ENCODE measurements around the gene SHANK1.

The SHANK1 gene

DNA sequence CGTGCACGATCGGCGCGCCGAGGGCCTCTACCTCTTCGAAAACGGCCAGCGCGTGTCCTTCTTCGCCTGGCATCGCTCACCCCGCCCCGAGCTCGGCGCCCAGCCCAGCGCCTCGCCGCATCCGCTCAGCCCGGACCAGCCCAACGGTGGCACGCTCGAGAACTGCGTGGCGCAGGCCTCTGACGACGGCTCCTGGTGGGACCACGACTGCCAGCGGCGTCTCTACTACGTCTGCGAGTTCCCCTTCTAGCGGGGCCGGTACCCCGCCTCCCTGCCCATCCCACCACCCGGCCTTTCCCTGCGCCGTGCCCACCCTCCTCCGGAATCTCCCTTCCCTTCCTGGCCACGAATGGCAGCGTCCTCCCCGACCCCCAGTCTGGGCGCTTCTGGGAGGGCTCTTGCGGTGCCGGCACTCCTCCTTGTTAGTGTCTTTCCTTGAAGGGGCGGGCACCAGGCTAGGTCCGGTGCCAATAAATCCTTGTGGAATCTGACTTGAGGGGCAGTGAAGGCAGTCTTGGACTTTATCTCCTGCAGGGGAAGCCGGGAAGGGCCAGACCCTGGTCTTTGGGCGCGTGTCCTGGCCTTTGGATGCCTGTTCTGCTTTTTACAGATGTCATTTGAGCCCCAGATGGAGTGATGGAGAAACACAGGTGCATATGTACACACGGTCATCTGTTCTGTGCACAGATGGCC, 5.8 kb upstream of the SHANK1 start:
- H3K79me2 ChIP-seq (ENCODE audit: insufficient read depth, low read length) = peaks cover 17% of the 10 kb centered on the region; the same call in 1 of the 2 replicates
- no peaks in the 10 kb centered on the region for H3F3A ChIP-seq (ENCODE audit: low read depth)
- H4K20me1 ChIP-seq (ENCODE audit: insufficient read depth, low read length, poor library complexity, severe bottlenecking) = no peaks in the 10 kb centered on the region
- H3K9me2 ChIP-seq (replicated peaks; ENCODE audit: low read depth, low read length) = no peaks in the 10 kb centered on the region
- H3K9me3 ChIP-seq (ENCODE audit: insufficient read depth, low read depth, low read length) = no peaks in the 10 kb centered on the region
- H3K4me3 ChIP-seq (ENCODE audit: low read length, poor library complexity, severe bottlenecking) = peak overlapping the region; percentile 74
- H3K9ac ChIP-seq (ENCODE audit: low read depth, low read length, poor library complexity, severe bottlenecking) = peak overlapping the region; percentile 80
- no peaks in the 10 kb centered on the region for H3K4me1 ChIP-seq (ENCODE audit: insufficient read depth, low read length, poor library complexity, severe bottlenecking)
- peak overlapping the region; percentile 69 for H2AFZ ChIP-seq (ENCODE audit: low read length)
- TF ChIP-seq, protein P1, sequence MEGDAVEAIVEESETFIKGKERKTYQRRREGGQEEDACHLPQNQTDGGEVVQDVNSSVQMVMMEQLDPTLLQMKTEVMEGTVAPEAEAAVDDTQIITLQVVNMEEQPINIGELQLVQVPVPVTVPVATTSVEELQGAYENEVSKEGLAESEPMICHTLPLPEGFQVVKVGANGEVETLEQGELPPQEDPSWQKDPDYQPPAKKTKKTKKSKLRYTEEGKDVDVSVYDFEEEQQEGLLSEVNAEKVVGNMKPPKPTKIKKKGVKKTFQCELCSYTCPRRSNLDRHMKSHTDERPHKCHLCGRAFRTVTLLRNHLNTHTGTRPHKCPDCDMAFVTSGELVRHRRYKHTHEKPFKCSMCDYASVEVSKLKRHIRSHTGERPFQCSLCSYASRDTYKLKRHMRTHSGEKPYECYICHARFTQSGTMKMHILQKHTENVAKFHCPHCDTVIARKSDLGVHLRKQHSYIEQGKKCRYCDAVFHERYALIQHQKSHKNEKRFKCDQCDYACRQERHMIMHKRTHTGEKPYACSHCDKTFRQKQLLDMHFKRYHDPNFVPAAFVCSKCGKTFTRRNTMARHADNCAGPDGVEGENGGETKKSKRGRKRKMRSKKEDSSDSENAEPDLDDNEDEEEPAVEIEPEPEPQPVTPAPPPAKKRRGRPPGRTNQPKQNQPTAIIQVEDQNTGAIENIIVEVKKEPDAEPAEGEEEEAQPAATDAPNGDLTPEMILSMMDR (conservative IDR thresholded peaks at IDR 0.05; ENCODE audit: low read length) = no peak
- TF ChIP-seq EZH2phosphoT487 (IDR thresholded peaks at IDR 0.05; ENCODE audit: borderline replicate concordance) = no peak
- H3K27me3 ChIP-seq (ENCODE audit: insufficient read depth, low read length, poor library complexity, severe bottlenecking) = no peaks in the 10 kb centered on the region
- no peaks in the 10 kb centered on the region for H3K36me3 ChIP-seq (ENCODE audit: insufficient read depth, low read length)
- H3K4me2 ChIP-seq (ENCODE audit: low read depth, low read length, poor library complexity, severe bottlenecking) = peak overlapping the region; percentile 75

GRCh38 chr19:50724522-50725217, 5.1 kb upstream of the SHANK1 start:
- Histone ChIP-seq H2AFZ (ENCODE audit: low read length) (peak overlapping the region; percentile 69), H3K4me2 (ENCODE audit: low read depth, low read length, poor library complexity, severe bottlenecking) (peak overlapping the region; percentile 75)

GRCh38 chr19:50723735-50724521, 4.3 kb upstream of the SHANK1 start:
- Histone ChIP-seq H3K4me1 (ENCODE audit: insufficient read depth, low read length, poor library complexity, severe bottlenecking) (no peaks in the 10 kb centered on the region), H3K4me3 (ENCODE audit: low read length, poor library complexity, severe bottlenecking) (peak overlapping the region; percentile 68), H3K36me3 (ENCODE audit: insufficient read depth, low read length) (no peaks in the 10 kb centered on the region), H3K27me3 (ENCODE audit: insufficient read depth, low read length, poor library complexity, severe bottlenecking) (no peaks in the 10 kb centered on the region), H2AFZ (ENCODE audit: low read length) (peak overlapping the region; percentile 39), H3K9ac (ENCODE audit: low read depth, low read length, poor library complexity, severe bottlenecking) (peak overlapping the region; percentile 53), H3K9me3 (ENCODE audit: insufficient read depth, low read depth, low read length) (no peaks in the 10 kb centered on the region), H3K4me2 (ENCODE audit: low read depth, low read length, poor library complexity, severe bottlenecking) (peak overlapping the region; percentile 73), H3F3A (ENCODE audit: low read depth) (no peaks in the 10 kb centered on the region), H3K9me2 (replicated peaks; ENCODE audit: low read depth, low read length) (no peaks in the 10 kb centered on the region), H4K20me1 (ENCODE audit: insufficient read depth, low read length, poor library complexity, severe bottlenecking) (no peaks in the 10 kb centered on the region), H3K79me2 (ENCODE audit: insufficient read depth, low read length) (peaks cover 17% of the 10 kb centered on the region; the same call in 1 of the 2 replicates)
- TF ChIP-seq, protein P1 (conservative IDR thresholded peaks at IDR 0.05; ENCODE audit: low read length) = no peak
- TF ChIP-seq EZH2phosphoT487 (IDR thresholded peaks at IDR 0.05; ENCODE audit: borderline replicate concordance) = no peak

More at GRCh38 chr19:50724522-50725217, 5.1 kb upstream of the SHANK1 start:
- H4K20me1 ChIP-seq (ENCODE audit: insufficient read depth, low read length, poor library complexity, severe bottlenecking) = no peaks in the 10 kb centered on the region
- peak overlapping the region; percentile 80 for H3K9ac ChIP-seq (ENCODE audit: low read depth, low read length, poor library complexity, severe bottlenecking)
- TF ChIP-seq, protein P1 (conservative IDR thresholded peaks at IDR 0.05; ENCODE audit: low read length) = peak; percentile 66
- TF ChIP-seq EZH2phosphoT487 (IDR thresholded peaks at IDR 0.05; ENCODE audit: borderline replicate concordance) = no peak
- no peaks in the 10 kb centered on the region for H3K27me3 ChIP-seq (ENCODE audit: insufficient read depth, low read length, poor library complexity, severe bottlenecking)
- peak overlapping the region; percentile 74 for H3K4me3 ChIP-seq (ENCODE audit: low read length, poor library complexity, severe bottlenecking)
- H3F3A ChIP-seq (ENCODE audit: low read depth) = no peaks in the 10 kb centered on the region
- H3K9me2 ChIP-seq (replicated peaks; ENCODE audit: low read depth, low read length) = no peaks in the 10 kb centered on the region
- peaks cover 17% of the 10 kb centered on the region; the same call in 1 of the 2 replicates for H3K79me2 ChIP-seq (ENCODE audit: insufficient read depth, low read length)
- H3K4me1 ChIP-seq (ENCODE audit: insufficient read depth, low read length, poor library complexity, severe bottlenecking) = no peaks in the 10 kb centered on the region
- no peaks in the 10 kb centered on the region for H3K36me3 ChIP-seq (ENCODE audit: insufficient read depth, low read length)
- no peaks in the 10 kb centered on the region for H3K9me3 ChIP-seq (ENCODE audit: insufficient read depth, low read depth, low read length)
